H1 (cell line): ENCODE measurements around the gene ARHGEF10L. TPM values are rescaled to one million over a fixed set of nuclear protein-coding genes. Genes with fewer than 3 reads are reported as not detected.

Source experiments
- CHD7 ChIP-seq: fragments of 300-600 bp; sonication (generic); IDR thresholded peaks from 2 replicates; pipeline ENCODE4 v1.7.1; 2012; ENCODE audit warnings: low read length, moderate library complexity, mild to moderate bottlenecking, inconsistent platforms; ENCODE audit not compliant: insufficient replicate concordance
- polyA plus RNA-seq, 7 experiments: library from polyadenylated mRNA; depleted of rRNA in 3 of 7; stranded (reverse) in 5 of 7; unstranded in 2 of 7; fragments of >200 nt in 5 of 7; fragments of 200-250 nt in 2 of 7; gene quantifications; 1 replicate in 5 of 7; 2 replicates in 1 of 7; 4 replicates in 1 of 7; pipeline versions ENCODE4 v1.2.1 to v1.2.3, GENCODE V29; 2011 to 2013; ENCODE audit warnings: missing spikeins in 2 of 7, mixed read lengths in 2 of 7
- total RNA-seq: library from RNA; stranded (reverse); fragmentation: NEBNext Ultra II Directional; extraction: Animal tissue kit (Norgen Biotek cat#: 25700); gene quantifications from 2 replicates; pipeline ENCODE4 v1.2.1, GENCODE V29; 2021

The ARHGEF10L gene
- total and polyA plus RNA-seq, 2 of the 8 experiments (the other 6 are each of a cell fraction or from before 2014, with no cell fraction given), result 33.6 to 39.6 TPM

GRCh38 chr1:17620448-17620847 lies 81.0 kb downstream of the ARHGEF10L start (continued):
- no peak for TF ChIP-seq CHD7
